Activated CD4-positive, CD25-positive, alpha-beta regulatory T cell treated with anti-CD3 and anti-CD28 coated beads, Interleukin-2, amount 50 U/mL, for 16 hours (primary cell): ENCODE data around the gene CCDC28A.
"Not testable (repeated sequence)": the region's sequence is repeated elsewhere in the genome, so short reads cannot be mapped to it uniquely, and the experiment has no call there.

Source experiments
- DNase-seq: peaks from one replicate; pipeline ENCODE4 v3.0.0-alpha.2; 2020; ENCODE audit warnings: low read depth, low spot score

CCDC28A gene

GRCh38 chr6:138773177-138774091 is at the start of gene CCDC28A:
Gene CCDC28A, plus strand, starts transcription at chr6:138773769. Its CDS starts 2,352 bp downstream, at chr6:138776121.
- DNase-seq = peak; percentile 90

- DNase-seq = no peak
Observed at GRCh38 chr6:138724015-138724414, 49.6 kb upstream of the CCDC28A start.

- DNase-seq = no peak
Observed at GRCh38 chr6:138726066-138726756, 47.4 kb upstream of the CCDC28A start.

GRCh38 chr6:138726757-138727097 is 46.8 kb upstream of the CCDC28A start:
- DNase-seq = no peak

GRCh38 chr6:138727182-138727581 is 46.4 kb upstream of the CCDC28A start:
- no peak for DNase-seq

GRCh38 chr6:138728662-138729061 is 44.9 kb upstream of the CCDC28A start:
- DNase-seq = no peak

GRCh38 chr6:138730037-138730436 is 43.5 kb upstream of the CCDC28A start:
- DNase-seq = not testable (repeated sequence)

GRCh38 chr6:138734585-138734984 is 39.0 kb upstream of the CCDC28A start:
- DNase-seq = no peak

GRCh38 chr6:138736640-138737039 is 36.9 kb upstream of the CCDC28A start:
- no peak for DNase-seq

GRCh38 chr6:138752017-138752416 is 21.6 kb upstream of the CCDC28A start:
- DNase-seq = no peak

- no peak for DNase-seq
Observed at GRCh38 chr6:138757136-138757535, 16.4 kb upstream of the CCDC28A start.

GRCh38 chr6:138765896-138766655 is 7.5 kb upstream of the CCDC28A start:
- DNase-seq = no peak

GRCh38 chr6:138769102-138769676 is 4.4 kb upstream of the CCDC28A start:
- DNase-seq = no peak

- no peak for DNase-seq
Observed at GRCh38 chr6:138772596-138773176, 883 bp upstream of the CCDC28A start.

GRCh38 chr6:138774370-138774769 is 801 bp downstream of the CCDC28A start:
- no peak for DNase-seq

GRCh38 chr6:138776659-138777058 is 3.1 kb downstream of the CCDC28A start:
- no peak for DNase-seq

- DNase-seq = no peak
Observed at GRCh38 chr6:138778331-138778730, 4.8 kb downstream of the CCDC28A start.

GRCh38 chr6:138782243-138782642 is 8.7 kb downstream of the CCDC28A start:
- DNase-seq = no peak

GRCh38 chr6:138785079-138785478 is 11.5 kb downstream of the CCDC28A start:
- DNase-seq = no peak

- no peak for DNase-seq
Observed at GRCh38 chr6:138785980-138786379, 12.4 kb downstream of the CCDC28A start.

- no peak for DNase-seq
Observed at GRCh38 chr6:138787138-138787537, 13.6 kb downstream of the CCDC28A start.
